Activated CD4-positive, alpha-beta memory T cell treated with anti-CD3 and anti-CD28 coated beads for 36 hours (primary cell): ENCODE data around the gene TAS2R14. TPM values are rescaled to one million over a fixed set of nuclear protein-coding genes. Genes with fewer than 3 reads are reported as not detected.

Source experiments
- CTCF ChIA-PET: fragments of 350-600 bp; sonication (Branson Sonifier 250); formaldehyde crosslinking; loops from one replicate; lab custom pipeline; 2021; ENCODE audit warnings: antibody characterized with exemption, inconsistent platforms; lab: Charles Lee
- POLR2A ChIA-PET: fragments of 350-600 bp; sonication (Branson Sonifier 250); formaldehyde crosslinking; loops from one replicate; lab custom pipeline; 2021; ENCODE audit warnings: antibody characterized with exemption; lab: Charles Lee
- DNase-seq: peaks from one replicate; pipeline ENCODE4 v3.0.0-alpha.2; 2020
- H3K27ac Mint-ChIP-seq: one replicate; pipeline ENCODE4 v1.8.0; 2021; ENCODE audit warnings: mixed read lengths
- H3K27me3 Mint-ChIP-seq: one replicate; pipeline ENCODE4 v1.8.0; 2021; ENCODE audit warnings: mixed read lengths
- H3K36me3 Mint-ChIP-seq: one replicate; pipeline ENCODE4 v1.8.0; 2021; ENCODE audit warnings: mixed read lengths
- H3K4me1 Mint-ChIP-seq: one replicate; pipeline ENCODE4 v1.8.0; 2021; ENCODE audit warnings: low read depth, mixed read lengths
- H3K4me3 Mint-ChIP-seq: one replicate; pipeline ENCODE4 v1.8.0; 2021; ENCODE audit warnings: mild to moderate bottlenecking, mixed read lengths
- H3K9me3 Mint-ChIP-seq: one replicate; pipeline ENCODE4 v1.8.0; 2021; ENCODE audit warnings: mixed read lengths
- intact Hi-C: fragments of 100-400 bp; cut with micrococcal nuclease; formaldehyde crosslinking; loops from one replicate; pipeline ENCODE4 v1.15.1; 2023
- total RNA-seq, 2 experiments: library from RNA; stranded (reverse); gene quantifications; one replicate each; pipeline ENCODE4 v1.2.3, GENCODE V29; 2021

TAS2R14 gene
- total RNA-seq, 2 experiments from 2014 or later, result 0.62 to 1.2 TPM

DNA sequence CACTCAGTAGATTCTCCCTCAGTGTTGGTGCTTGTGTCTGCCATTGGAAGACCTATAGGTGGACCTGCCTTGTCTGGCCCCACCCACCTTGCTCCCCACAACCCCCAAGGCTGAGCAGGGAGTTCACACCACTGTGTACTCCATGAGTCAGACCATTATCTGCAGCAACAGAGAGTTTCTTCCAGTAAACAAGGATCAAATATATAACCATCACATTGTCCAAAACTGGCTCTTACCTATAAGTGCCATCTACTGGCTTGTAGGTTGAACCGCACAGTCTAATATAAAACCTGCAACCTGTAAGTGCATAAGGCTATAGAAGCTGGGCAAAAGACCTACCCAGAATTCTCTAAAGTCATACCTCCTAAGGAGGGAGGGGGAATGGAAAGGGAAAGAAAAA is 37.6 kb downstream of the TAS2R14 start:
- Mint-ChIP-seq H3K36me3 (peaks cover 27% of the 10 kb centered on the region), H3K9me3 (peaks cover 34% of the 10 kb centered on the region), H3K4me3 (no peak overlapping the region), H3K4me1 (no peaks in the 10 kb centered on the region), H3K27ac (no peak overlapping the region), H3K27me3 (no peaks in the 10 kb centered on the region)
- DNase-seq, result no peak
- POLR2A ChIA-PET, result no interaction called here
- CTCF ChIA-PET, result no interaction called here
- intact Hi-C loops, result no loop called here

DNA sequence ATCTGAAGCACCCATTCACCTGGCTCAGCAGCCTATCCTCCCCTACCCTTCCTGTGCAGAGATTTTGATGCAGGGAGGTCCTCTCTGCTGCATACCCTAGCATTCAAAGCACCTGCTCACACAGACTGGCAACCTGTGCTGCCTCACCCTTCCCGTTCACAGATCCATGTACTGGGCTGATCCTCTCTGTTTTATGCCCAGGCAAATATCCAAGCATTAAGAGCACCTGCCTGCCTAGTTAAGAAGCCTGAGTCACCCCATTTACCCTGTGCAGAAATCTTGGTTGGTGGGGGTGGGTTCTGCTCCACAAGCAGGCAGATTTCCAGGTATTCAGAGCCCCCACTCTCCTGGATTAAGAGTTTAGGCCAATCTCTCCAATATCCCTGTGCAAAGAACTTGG is 38.1 kb downstream of the TAS2R14 start:
- no peak for DNase-seq
- Mint-ChIP-seq H3K27me3 (no peaks in the 10 kb centered on the region), H3K27ac (no peak overlapping the region), H3K36me3 (peaks cover 27% of the 10 kb centered on the region), H3K4me3 (no peak overlapping the region), H3K9me3 (peaks cover 34% of the 10 kb centered on the region), H3K4me1 (no peaks in the 10 kb centered on the region)
- intact Hi-C loops, result no loop called here
- ChIA-PET CTCF (no interaction called here), POLR2A (no interaction called here)

DNA sequence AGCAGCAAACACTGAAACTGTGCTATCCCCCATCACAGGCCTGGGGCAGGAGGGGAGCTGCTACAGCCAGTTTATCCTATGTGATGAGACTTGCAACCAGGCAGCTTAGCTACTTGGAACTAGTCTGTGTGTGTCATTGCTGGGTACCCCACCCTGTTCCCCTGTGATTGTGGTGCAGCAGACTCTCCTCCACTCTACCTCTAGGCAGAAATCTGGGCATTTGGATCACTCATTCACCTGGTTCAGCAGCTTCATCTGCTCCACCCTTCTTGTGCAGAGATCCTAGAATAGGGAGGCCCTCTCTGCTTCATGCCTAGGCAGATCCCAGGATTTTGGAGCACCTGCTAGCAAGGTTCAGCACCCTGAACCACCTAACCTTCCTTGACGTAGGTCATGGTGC is 38.5 kb downstream of the TAS2R14 start:
- intact Hi-C loops, result no loop called here
- DNase-seq, result no peak
- ChIA-PET POLR2A (no interaction called here), CTCF (interaction anchor here (0.9 kb wide), 1 partner anchor 271 kb away, joined by 3 read pairs; no protein-coding TSS in a partner anchor)
- Mint-ChIP-seq H3K27ac (no peak overlapping the region), H3K27me3 (no peaks in the 10 kb centered on the region), H3K4me3 (no peak overlapping the region), H3K36me3 (peaks cover 27% of the 10 kb centered on the region), H3K4me1 (no peaks in the 10 kb centered on the region), H3K9me3 (peaks cover 32% of the 10 kb centered on the region)

DNA sequence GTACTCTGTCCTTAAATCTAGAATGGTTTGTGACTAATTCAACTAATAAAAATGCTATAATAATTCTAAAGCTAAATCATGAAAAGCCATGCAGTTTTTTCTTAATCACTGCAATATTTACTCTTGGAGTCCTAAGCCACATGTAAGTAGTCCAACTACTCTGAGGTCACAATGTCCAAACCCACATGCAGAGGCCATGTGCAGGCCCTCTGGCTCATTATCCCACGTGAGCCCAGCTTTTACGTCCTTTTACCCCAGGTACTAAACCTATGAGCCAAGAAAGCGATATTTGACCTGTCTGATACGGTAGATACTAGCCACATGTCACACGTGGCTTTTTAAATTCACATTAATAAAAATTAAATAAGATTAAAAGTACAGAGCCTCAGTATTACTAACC is 42.2 kb downstream of the TAS2R14 start:
- Mint-ChIP-seq H3K27ac (no peak overlapping the region), H3K4me1 (no peaks in the 10 kb centered on the region), H3K36me3 (peaks cover 8% of the 10 kb centered on the region), H3K9me3 (peaks cover 2% of the 10 kb centered on the region), H3K27me3 (no peaks in the 10 kb centered on the region), H3K4me3 (no peak overlapping the region)
- DNase-seq, result no peak
- ChIA-PET CTCF (no interaction called here), POLR2A (no interaction called here)
- intact Hi-C loops, result no loop called here

DNA sequence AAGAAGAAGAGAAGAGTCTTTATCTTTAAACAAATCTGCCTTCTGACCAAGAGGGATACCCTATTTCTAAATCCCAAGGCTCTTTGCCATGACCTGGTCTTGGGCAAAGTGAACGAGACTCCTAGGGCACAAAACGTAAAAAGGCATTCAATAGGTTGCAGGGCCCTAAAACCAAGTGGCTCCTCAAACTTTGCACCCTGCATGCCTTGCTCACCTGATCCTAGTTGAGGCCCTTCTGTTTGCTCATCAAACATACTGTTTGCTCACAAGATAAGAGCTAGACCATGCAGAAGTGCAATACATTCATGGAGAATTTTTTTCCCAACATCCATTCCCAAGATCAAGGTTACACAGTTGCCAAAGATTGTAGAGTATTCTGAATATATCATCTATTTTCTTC is 47.1 kb downstream of the TAS2R14 start:
- Mint-ChIP-seq H3K4me3 (no peak overlapping the region), H3K4me1 (no peaks in the 10 kb centered on the region), H3K36me3 (peaks cover 3% of the 10 kb centered on the region), H3K27ac (no peak overlapping the region), H3K27me3 (no peaks in the 10 kb centered on the region), H3K9me3 (no peaks in the 10 kb centered on the region)
- intact Hi-C loops, result no loop called here
- no peak for DNase-seq
- CTCF ChIA-PET, result no interaction called here
- POLR2A ChIA-PET, result no interaction called here

DNA sequence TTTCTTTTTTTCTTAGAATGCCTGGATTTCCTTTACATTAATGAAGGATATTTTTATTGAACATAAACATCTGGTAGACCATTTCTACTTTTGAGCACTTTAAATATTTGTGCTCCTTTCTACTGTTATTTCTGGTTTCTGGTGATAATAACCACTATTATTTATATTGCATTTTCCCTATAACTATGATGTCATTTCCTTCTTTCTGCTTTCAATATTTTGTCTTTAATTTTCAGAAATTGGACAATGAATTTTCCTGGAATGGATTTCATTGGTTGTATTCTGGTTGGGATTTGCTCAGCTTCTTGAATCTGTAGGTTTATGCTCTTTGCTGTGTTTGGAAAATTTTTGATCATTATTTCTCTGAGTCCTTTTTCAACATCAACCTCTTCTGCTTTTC is 49.8 kb downstream of the TAS2R14 start:
- ChIA-PET POLR2A (no interaction called here), CTCF (no interaction called here)
- Mint-ChIP-seq H3K4me1 (no peaks in the 10 kb centered on the region), H3K27ac (no peak overlapping the region), H3K9me3 (no peaks in the 10 kb centered on the region), H3K4me3 (no peak overlapping the region), H3K36me3 (peaks cover 3% of the 10 kb centered on the region), H3K27me3 (no peaks in the 10 kb centered on the region)
- no peak for DNase-seq
- intact Hi-C loops, result no loop called here

Other genes starting within 250 kb of the TAS2R14 start
- 10 to 100 TPM; 90.7 to 96.2 TPM for gene YBX3, start 215.9 kb downstream of the TAS2R14 start, total RNA-seq
- gene TAS2R7, start 136.6 kb downstream of the TAS2R14 start, total RNA-seq, result not detected
- not detected for gene TAS2R8, start 132.0 kb downstream of the TAS2R14 start, total RNA-seq
- gene TAS2R9, start 129.1 kb downstream of the TAS2R14 start, total RNA-seq, result not detected
- not detected for gene TAS2R10, start 112.9 kb downstream of the TAS2R14 start, total RNA-seq
- gene PRR4, start 89.8 kb downstream of the TAS2R14 start, total RNA-seq, result under 1 TPM in 1 of 2 experiments, not detected in 1; 0.57 TPM
- gene PRH1, start 55.0 kb downstream of the TAS2R14 start, total RNA-seq, result 1 to 10 TPM; 6.5 to 6.6 TPM
- not detected for gene TAS2R13, start 29.7 kb downstream of the TAS2R14 start, total RNA-seq
- gene PRH2, start 10.0 kb downstream of the TAS2R14 start, total RNA-seq, result not detected
- not detected for gene TAS2R50, start 47.6 kb upstream of the TAS2R14 start, total RNA-seq
- under 1 TPM; 0.36 to 0.97 TPM for gene TAS2R20, start 59.0 kb upstream of the TAS2R14 start, total RNA-seq
- under 1 TPM; 0.92 to 0.93 TPM for gene TAS2R19, start 83.4 kb upstream of the TAS2R14 start, total RNA-seq
- 1 to 10 TPM; 1.1 TPM for gene TAS2R31, start 92.1 kb upstream of the TAS2R14 start, total RNA-seq
- gene TAS2R46, start 123.0 kb upstream of the TAS2R14 start, total RNA-seq, result under 1 TPM; 0.41 to 0.55 TPM
- under 1 TPM in 1 of 2 experiments, not detected in 1; 0.21 TPM for gene TAS2R43, start 153.1 kb upstream of the TAS2R14 start, total RNA-seq
- gene TAS2R30, start 195.4 kb upstream of the TAS2R14 start, total RNA-seq, result under 1 TPM; 0.87 to 0.95 TPM
- 1 to 10 TPM; 5.9 to 6.5 TPM for gene SMIM10L1, start 231.9 kb upstream of the TAS2R14 start, total RNA-seq
- gene TAS2R42, start 247.7 kb upstream of the TAS2R14 start, total RNA-seq, result not detected